OCI-LY3 (cell line): Measurements from ENCODE around the gene TSPAN7.

Experiments
- EZH2phosphoT487 ChIP-seq: fragments of 200-600 bp; shearing (Covaris generic); IDR thresholded peaks from 2 replicates; pipeline ENCODE4 v1.6.1; 2018; ENCODE audit warnings: antibody characterized with exemption, mixed run types, low read depth
- TF ChIP-seq, protein P1 (sequence below): fragments of 200-600, 300-600 bp; sonication (generic); IDR thresholded peaks from 2 replicates; pipeline ENCODE4 v1.5.1; 2014; ENCODE audit warnings: antibody characterized with exemption, low read length, low read depth

DNA sequence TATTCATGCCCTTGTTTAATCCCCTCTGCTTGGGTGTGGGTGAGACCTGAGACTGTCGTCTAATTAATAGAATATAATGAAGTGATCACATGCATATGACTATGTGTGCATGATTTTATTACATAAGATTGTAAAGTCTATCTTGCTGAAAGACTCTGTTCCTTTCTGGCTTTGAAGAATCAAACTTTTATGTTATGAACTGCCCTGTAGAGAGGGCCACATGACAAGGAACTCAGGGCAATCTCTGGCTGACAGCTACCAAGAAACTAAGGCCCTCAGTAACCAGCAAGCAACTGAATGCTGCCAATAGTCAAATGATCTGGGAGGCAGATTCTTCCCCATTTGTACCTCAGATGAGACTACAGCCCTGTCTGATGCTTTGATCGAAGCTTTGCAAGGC is 13.5 kb downstream of the TSPAN7 start:
- TF ChIP-seq, protein P1, sequence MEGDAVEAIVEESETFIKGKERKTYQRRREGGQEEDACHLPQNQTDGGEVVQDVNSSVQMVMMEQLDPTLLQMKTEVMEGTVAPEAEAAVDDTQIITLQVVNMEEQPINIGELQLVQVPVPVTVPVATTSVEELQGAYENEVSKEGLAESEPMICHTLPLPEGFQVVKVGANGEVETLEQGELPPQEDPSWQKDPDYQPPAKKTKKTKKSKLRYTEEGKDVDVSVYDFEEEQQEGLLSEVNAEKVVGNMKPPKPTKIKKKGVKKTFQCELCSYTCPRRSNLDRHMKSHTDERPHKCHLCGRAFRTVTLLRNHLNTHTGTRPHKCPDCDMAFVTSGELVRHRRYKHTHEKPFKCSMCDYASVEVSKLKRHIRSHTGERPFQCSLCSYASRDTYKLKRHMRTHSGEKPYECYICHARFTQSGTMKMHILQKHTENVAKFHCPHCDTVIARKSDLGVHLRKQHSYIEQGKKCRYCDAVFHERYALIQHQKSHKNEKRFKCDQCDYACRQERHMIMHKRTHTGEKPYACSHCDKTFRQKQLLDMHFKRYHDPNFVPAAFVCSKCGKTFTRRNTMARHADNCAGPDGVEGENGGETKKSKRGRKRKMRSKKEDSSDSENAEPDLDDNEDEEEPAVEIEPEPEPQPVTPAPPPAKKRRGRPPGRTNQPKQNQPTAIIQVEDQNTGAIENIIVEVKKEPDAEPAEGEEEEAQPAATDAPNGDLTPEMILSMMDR: no peak
- no peak for TF ChIP-seq EZH2phosphoT487
